ENCODE results near the gene DGAT2.
"Not testable (repeated sequence)": the region's sequence is repeated elsewhere in the genome, so short reads cannot be mapped to it uniquely, and the experiment has no call there.

Gene DGAT2

DNA sequence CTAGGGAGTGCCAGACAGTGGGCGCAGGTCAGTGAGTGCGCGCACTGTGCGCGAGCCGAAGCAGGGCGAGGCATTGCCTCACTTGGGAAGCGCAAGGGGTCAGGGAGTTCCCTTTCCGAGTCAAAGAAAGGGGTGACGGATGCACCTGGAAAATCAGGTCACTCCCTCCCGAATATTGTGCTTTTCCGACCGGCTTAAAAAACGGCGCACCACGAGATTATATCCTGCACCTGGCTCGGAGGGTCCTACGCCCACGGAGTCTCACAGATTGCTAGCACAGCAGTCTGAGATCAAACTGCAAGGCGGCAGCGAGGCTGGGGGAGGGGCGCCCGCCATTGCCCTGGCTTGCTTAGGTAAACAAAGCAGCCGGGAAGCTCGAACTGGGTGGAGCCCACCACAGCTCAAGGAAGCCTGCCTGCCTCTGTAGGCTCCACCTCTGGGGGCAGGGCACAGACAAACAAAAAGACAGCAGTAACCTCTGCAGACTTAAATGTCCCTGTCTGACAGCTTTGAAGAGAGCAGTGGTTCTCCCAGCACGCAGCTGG, 19.8 kb upstream of the DGAT2 start:
- H3K27ac ChIP-seq (ENCODE audit: low read depth, low read length); H3K9me3 ChIP-seq (ENCODE audit: control insufficient read depth in 1 of 2, low read length in 2 of 2); H3K27me3 ChIP-seq (ENCODE audit: control insufficient read depth in 1 of 2, insufficient read depth in 2 of 2, low read length in 2 of 2); H3K4me3 ChIP-seq (ENCODE audit: low read depth in 1 of 2, low read length in 2 of 2); H3K36me3 ChIP-seq (ENCODE audit: control insufficient read depth in 1 of 2, insufficient read depth in 2 of 2, low read length in 2 of 2); H3K9ac ChIP-seq (ENCODE audit: low read depth in 1 of 2, low read length in 2 of 2); H3K4me1 ChIP-seq (ENCODE audit: control insufficient read depth in 1 of 2, insufficient read depth in 2 of 2, low read length in 2 of 2): not testable (repeated sequence)

DNA sequence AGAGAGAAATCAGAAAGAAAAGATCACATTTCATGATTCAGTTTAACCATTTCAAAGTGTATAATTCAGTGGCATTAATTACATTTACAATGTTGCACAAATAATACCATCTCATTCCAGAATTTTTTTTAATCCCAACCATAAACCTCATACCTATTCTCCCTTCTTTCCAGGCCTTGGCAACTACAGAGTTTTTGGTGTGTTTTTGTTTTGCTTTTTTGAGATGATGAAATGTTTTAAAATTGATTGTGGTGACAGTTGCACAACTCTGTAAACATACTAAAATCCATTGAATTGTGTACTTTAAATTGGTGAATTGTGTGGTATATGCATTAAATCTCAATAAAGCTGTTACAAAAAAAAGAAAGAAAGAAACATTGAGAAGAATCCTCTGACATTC, 13.6 kb upstream of the DGAT2 start:
- H3K27ac ChIP-seq (ENCODE audit: low read depth, low read length); H3K27me3 ChIP-seq (ENCODE audit: control insufficient read depth in 1 of 2, insufficient read depth in 2 of 2, low read length in 2 of 2); H3K4me3 ChIP-seq (ENCODE audit: low read depth in 1 of 2, low read length in 2 of 2); H3K36me3 ChIP-seq (ENCODE audit: control insufficient read depth in 1 of 2, insufficient read depth in 2 of 2, low read length in 2 of 2); H3K9ac ChIP-seq (ENCODE audit: low read depth in 1 of 2, low read length in 2 of 2); H3K9me3 ChIP-seq (ENCODE audit: control insufficient read depth in 1 of 2, low read length in 2 of 2); H3K4me1 ChIP-seq (ENCODE audit: control insufficient read depth in 1 of 2, insufficient read depth in 2 of 2, low read length in 2 of 2): not testable (repeated sequence)

DNA sequence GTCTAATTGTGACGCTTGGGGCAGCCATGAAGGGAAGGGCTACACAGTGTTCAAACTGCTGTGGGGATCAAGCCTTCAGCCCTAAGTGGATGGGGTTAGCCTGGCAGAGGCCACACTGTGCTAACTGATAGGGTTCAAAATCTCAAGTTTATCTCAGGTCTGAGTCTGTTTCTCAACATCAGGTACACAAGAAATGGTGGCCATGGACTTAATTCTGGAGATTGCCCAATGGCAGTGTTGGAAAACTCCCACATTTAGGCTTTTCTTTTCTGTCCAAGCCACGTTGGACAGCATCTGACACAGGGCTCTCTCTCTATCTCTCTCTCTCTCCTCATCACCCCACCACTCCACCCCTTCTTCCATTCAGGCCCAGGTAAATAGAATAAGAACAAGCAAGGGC, 10.9 kb upstream of the DGAT2 start:
- H3K9me3 ChIP-seq (ENCODE audit: control insufficient read depth in 1 of 2, low read length in 2 of 2): no peaks in the 10 kb centered on the region
- no peak overlapping the region for H3K27ac ChIP-seq (ENCODE audit: low read depth, low read length)
- no peaks in the 10 kb centered on the region for H3K27me3 ChIP-seq (ENCODE audit: control insufficient read depth in 1 of 2, insufficient read depth in 2 of 2, low read length in 2 of 2)
- no peak overlapping the region for H3K4me3 ChIP-seq (ENCODE audit: low read depth in 1 of 2, low read length in 2 of 2)
- H3K36me3 ChIP-seq (ENCODE audit: control insufficient read depth in 1 of 2, insufficient read depth in 2 of 2, low read length in 2 of 2): no peaks in the 10 kb centered on the region
- H3K4me1 ChIP-seq (ENCODE audit: control insufficient read depth in 1 of 2, insufficient read depth in 2 of 2, low read length in 2 of 2): no peaks in the 10 kb centered on the region
- no peak overlapping the region for H3K9ac ChIP-seq (ENCODE audit: low read depth in 1 of 2, low read length in 2 of 2)

DNA sequence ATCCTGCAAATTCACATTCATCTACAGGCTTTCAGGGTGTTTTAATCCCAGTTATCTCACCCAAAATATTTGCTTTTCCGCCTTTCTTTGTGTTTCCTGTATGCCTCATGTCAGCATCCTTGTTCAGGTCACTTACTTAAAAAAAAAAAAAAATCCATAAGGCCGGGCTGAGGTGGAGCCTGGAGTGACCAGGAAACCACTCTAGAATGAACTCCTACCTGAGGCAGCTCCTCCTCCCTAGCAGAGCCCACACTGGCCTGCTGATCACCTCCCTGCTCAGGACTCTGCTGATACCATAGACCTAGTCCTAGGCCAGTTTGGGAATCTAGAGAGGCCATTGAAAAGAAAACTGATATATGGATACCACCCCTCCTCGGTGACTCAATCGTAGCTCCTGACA, 8.7 kb upstream of the DGAT2 start:
- H3K9ac ChIP-seq (ENCODE audit: low read depth in 1 of 2, low read length in 2 of 2): no peak overlapping the region
- no peaks in the 10 kb centered on the region for H3K36me3 ChIP-seq (ENCODE audit: control insufficient read depth in 1 of 2, insufficient read depth in 2 of 2, low read length in 2 of 2)
- H3K4me3 ChIP-seq (ENCODE audit: low read depth in 1 of 2, low read length in 2 of 2): no peak overlapping the region
- H3K27me3 ChIP-seq (ENCODE audit: control insufficient read depth in 1 of 2, insufficient read depth in 2 of 2, low read length in 2 of 2): no peaks in the 10 kb centered on the region
- no peak overlapping the region for H3K27ac ChIP-seq (ENCODE audit: low read depth, low read length)
- H3K4me1 ChIP-seq (ENCODE audit: control insufficient read depth in 1 of 2, insufficient read depth in 2 of 2, low read length in 2 of 2): no peaks in the 10 kb centered on the region
- no peaks in the 10 kb centered on the region for H3K9me3 ChIP-seq (ENCODE audit: control insufficient read depth in 1 of 2, low read length in 2 of 2)

DNA sequence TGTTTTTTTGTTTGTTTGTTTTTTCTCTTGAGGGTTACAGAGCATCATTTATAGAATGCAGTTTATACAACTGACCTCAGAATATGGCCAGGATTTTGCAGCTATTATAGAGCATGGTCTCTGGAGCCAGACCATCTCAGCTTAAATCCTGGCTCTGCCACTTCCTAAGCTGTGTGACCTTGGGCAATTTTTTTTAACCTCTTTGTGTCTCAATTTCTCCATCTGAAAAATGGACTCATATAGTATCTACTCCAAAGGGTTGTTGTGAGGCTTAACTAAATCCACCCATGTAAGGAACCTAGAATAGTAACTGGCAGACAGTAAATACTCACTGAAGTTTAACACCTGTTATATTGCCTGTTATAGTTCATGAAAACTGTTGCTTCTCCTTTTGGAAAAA, 8.3 kb upstream of the DGAT2 start:
- Histone ChIP-seq H3K4me3 (ENCODE audit: low read depth in 1 of 2, low read length in 2 of 2) (no peak overlapping the region), H3K36me3 (ENCODE audit: control insufficient read depth in 1 of 2, insufficient read depth in 2 of 2, low read length in 2 of 2) (no peaks in the 10 kb centered on the region), H3K9ac (ENCODE audit: low read depth in 1 of 2, low read length in 2 of 2) (no peak overlapping the region)

DNA sequence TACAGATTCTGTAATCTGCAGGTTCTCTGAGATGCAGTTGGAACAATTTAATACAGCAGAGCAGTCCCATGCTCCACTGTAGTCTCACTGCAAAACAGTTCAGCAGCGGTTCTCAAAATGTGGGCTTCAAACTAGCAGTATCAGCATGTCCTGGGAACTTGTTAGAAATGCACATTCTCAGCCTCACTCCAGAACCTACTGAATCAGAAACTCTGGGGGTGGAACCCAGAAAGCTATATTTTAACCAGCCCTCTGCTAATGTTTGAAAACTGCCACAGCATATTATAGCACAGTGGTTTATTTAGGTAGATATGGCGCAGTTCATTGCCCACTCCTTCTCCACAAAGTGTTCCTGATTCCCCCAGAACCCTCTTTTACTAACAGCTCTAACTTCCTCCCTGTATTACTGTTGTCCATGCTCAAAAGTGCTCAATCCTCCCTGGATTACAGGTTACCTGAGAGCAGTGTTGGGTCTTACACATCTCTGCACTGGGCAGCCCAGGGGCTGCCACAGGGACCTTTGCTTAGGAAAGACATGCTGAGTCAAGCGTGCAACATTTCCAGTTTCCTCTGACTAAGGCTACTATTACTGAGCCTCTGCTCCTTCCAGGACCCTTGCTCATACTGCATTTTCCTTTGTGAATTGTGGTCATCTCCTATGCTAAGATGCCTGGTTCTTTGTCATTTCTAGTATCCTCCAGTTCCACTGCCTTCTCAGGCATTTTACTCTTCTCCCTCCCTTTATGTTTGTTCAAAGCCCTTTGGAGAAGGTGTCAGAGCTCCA, 7.7 kb upstream of the DGAT2 start:
- Histone ChIP-seq H3K27me3 (ENCODE audit: control insufficient read depth in 1 of 2, insufficient read depth in 2 of 2, low read length in 2 of 2) (peaks cover 0 to 2% of the 10 kb centered on the region in 2 donors), H3K27ac (ENCODE audit: low read depth, low read length) (no peak overlapping the region), H3K4me1 (ENCODE audit: control insufficient read depth in 1 of 2, insufficient read depth in 2 of 2, low read length in 2 of 2) (no peaks in the 10 kb centered on the region), H3K36me3 (ENCODE audit: control insufficient read depth in 1 of 2, insufficient read depth in 2 of 2, low read length in 2 of 2) (no peaks in the 10 kb centered on the region), H3K9ac (ENCODE audit: low read depth in 1 of 2, low read length in 2 of 2) (no peak overlapping the region), H3K9me3 (ENCODE audit: control insufficient read depth in 1 of 2, low read length in 2 of 2) (no peaks in the 10 kb centered on the region), H3K4me3 (ENCODE audit: low read depth in 1 of 2, low read length in 2 of 2) (no peak overlapping the region)

More for the DNA sequence above, 8.3 kb upstream of the DGAT2 start:
- no peak overlapping the region for H3K27ac ChIP-seq (ENCODE audit: low read depth, low read length)
- H3K9me3 ChIP-seq (ENCODE audit: control insufficient read depth in 1 of 2, low read length in 2 of 2): no peaks in the 10 kb centered on the region
- no peaks in the 10 kb centered on the region for H3K4me1 ChIP-seq (ENCODE audit: control insufficient read depth in 1 of 2, insufficient read depth in 2 of 2, low read length in 2 of 2)
- H3K27me3 ChIP-seq (ENCODE audit: control insufficient read depth in 1 of 2, insufficient read depth in 2 of 2, low read length in 2 of 2): no peaks in the 10 kb centered on the region

DNA sequence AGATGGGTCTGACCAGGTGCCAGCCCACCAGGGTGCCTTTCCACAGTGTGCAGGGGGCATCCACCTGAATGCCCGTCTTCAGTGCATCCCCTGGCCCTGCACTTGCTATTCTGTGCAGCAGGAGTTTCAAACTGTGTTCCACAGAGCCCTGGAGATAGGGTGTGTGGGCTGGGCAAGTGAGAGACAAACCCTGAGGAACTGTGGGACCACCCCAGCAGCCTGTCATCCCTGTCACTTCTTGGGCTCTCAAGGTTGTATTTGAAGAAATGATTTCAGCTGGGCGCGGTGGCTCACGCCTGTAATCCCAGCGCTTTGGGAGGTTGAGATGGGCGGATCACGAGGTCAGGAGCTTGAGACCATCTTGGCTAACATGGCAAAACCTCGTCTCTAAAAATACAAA, 6.4 kb upstream of the DGAT2 start:
- Histone ChIP-seq H3K9me3 (ENCODE audit: control insufficient read depth in 1 of 2, low read length in 2 of 2) (no peaks in the 10 kb centered on the region), H3K36me3 (ENCODE audit: control insufficient read depth in 1 of 2, insufficient read depth in 2 of 2, low read length in 2 of 2) (no peaks in the 10 kb centered on the region), H3K4me3 (ENCODE audit: low read depth in 1 of 2, low read length in 2 of 2) (no peak overlapping the region), H3K4me1 (ENCODE audit: control insufficient read depth in 1 of 2, insufficient read depth in 2 of 2, low read length in 2 of 2) (no peaks in the 10 kb centered on the region), H3K9ac (ENCODE audit: low read depth in 1 of 2, low read length in 2 of 2) (no peak overlapping the region), H3K27ac (ENCODE audit: low read depth, low read length) (no peak overlapping the region), H3K27me3 (ENCODE audit: control insufficient read depth in 1 of 2, insufficient read depth in 2 of 2, low read length in 2 of 2) (peaks cover 0 to 3% of the 10 kb centered on the region in 2 donors)

DNA sequence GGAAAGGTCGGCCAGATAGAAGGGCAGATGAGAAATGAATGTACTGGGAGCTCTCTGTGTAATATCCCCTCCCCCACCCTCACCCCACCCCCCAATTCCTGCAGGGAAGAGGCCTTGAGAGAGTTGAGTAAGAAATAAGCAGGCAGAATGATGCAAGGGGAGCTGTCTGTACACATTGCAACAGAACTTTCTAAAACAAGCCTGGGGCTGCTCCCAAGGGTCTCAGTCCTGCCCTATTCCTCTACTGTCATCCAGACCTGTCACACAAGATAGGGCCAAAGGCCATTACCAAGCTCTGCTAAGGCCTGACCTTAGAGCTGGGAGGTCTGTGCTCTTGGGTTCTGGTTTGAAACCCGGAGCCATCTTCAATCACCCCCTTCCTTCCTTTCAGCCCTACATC, 5.7 kb upstream of the DGAT2 start:
- H3K27me3 ChIP-seq (ENCODE audit: control insufficient read depth in 1 of 2, insufficient read depth in 2 of 2, low read length in 2 of 2): peaks cover 0 to 3% of the 10 kb centered on the region in 2 donors
- no peak overlapping the region for H3K27ac ChIP-seq (ENCODE audit: low read depth, low read length)
- H3K36me3 ChIP-seq (ENCODE audit: control insufficient read depth in 1 of 2, insufficient read depth in 2 of 2, low read length in 2 of 2): no peaks in the 10 kb centered on the region
- peaks cover under 1 to 2% of the 10 kb centered on the region in 2 donors for H3K4me1 ChIP-seq (ENCODE audit: control insufficient read depth in 1 of 2, insufficient read depth in 2 of 2, low read length in 2 of 2)
- no peak overlapping the region for H3K9ac ChIP-seq (ENCODE audit: low read depth in 1 of 2, low read length in 2 of 2)
- no peak overlapping the region for H3K4me3 ChIP-seq (ENCODE audit: low read depth in 1 of 2, low read length in 2 of 2)
- no peaks in the 10 kb centered on the region for H3K9me3 ChIP-seq (ENCODE audit: control insufficient read depth in 1 of 2, low read length in 2 of 2)

DNA sequence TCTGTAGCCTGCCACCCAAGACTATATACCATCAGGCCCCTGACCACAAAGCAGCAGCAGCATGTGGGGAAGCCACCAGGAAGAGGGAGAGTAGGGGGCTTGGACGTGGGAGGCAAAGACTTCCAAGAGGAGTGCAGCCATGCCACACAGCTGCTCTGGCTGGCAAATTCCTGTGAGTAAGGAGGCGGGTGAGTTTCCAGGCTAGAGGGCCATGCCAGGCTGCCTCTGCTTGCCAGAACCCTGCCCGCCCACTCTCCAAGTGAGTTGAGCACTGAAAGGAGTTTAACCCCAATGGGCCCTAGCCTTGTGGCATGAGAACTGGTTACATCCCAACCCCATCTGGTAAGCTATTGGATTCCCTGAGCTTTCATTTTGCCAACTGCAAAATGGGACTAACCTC, 4.7 kb upstream of the DGAT2 start:
- Histone ChIP-seq H3K36me3 (ENCODE audit: control insufficient read depth in 1 of 2, insufficient read depth in 2 of 2, low read length in 2 of 2) (no peaks in the 10 kb centered on the region), H3K4me3 (ENCODE audit: low read depth in 1 of 2, low read length in 2 of 2) (no peak overlapping the region), H3K27me3 (ENCODE audit: control insufficient read depth in 1 of 2, insufficient read depth in 2 of 2, low read length in 2 of 2) (peaks cover 0 to 3% of the 10 kb centered on the region in 2 donors), H3K27ac (ENCODE audit: low read depth, low read length) (no peak overlapping the region), H3K9ac (ENCODE audit: low read depth in 1 of 2, low read length in 2 of 2) (no peak overlapping the region), H3K4me1 (ENCODE audit: control insufficient read depth in 1 of 2, insufficient read depth in 2 of 2, low read length in 2 of 2) (peaks cover 8% of the 10 kb centered on the region in 2 donors), H3K9me3 (ENCODE audit: control insufficient read depth in 1 of 2, low read length in 2 of 2) (no peaks in the 10 kb centered on the region)

DNA sequence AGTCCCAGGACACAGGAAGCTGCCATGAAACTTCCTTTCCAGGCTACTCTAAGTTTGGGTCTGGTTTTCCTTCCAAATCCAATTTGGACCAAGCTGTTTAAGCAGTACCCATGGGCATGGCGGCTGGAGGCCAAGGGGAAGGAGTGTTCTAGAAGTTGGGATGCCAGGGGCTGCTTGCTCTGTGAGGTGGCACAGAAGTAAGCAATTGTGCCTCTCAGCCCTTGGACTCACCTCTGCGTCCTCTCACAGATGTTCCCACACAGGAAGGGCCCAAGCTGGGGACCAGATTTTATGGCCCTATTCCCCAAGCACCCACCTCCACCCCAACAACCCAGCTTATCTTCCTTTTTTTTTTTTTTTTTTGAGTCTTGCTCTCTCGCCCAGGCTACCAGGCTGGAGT, 3.5 kb upstream of the DGAT2 start:
- Histone ChIP-seq H3K27ac (ENCODE audit: low read depth, low read length) (no peak overlapping the region), H3K27me3 (ENCODE audit: control insufficient read depth in 1 of 2, insufficient read depth in 2 of 2, low read length in 2 of 2) (peaks cover 3 to 7% of the 10 kb centered on the region in 2 donors), H3K4me3 (ENCODE audit: low read depth in 1 of 2, low read length in 2 of 2) (no peak overlapping the region), H3K9me3 (ENCODE audit: control insufficient read depth in 1 of 2, low read length in 2 of 2) (no peaks in the 10 kb centered on the region), H3K4me1 (ENCODE audit: control insufficient read depth in 1 of 2, insufficient read depth in 2 of 2, low read length in 2 of 2) (peaks cover 14 to 19% of the 10 kb centered on the region in 2 donors), H3K9ac (ENCODE audit: low read depth in 1 of 2, low read length in 2 of 2) (no peak overlapping the region), H3K36me3 (ENCODE audit: control insufficient read depth in 1 of 2, insufficient read depth in 2 of 2, low read length in 2 of 2) (no peaks in the 10 kb centered on the region)
